GM12864 (cell line): ENCODE measurements around the gene SLC17A3.

ENCODE experiments used
- DNase-seq: peaks from one replicate; pipeline ENCODE4 v3.0.0-alpha.2; 2011; ENCODE audit warnings: low read depth
- H3K4me3 ChIP-seq: 2 replicates; pipeline ENCODE4 v1.5.1; 2011; ENCODE audit warnings: mild to moderate bottlenecking, low read depth, low read length, control low read depth
- TF ChIP-seq, protein P1 (sequence below): IDR thresholded peaks from 2 replicates; pipeline ENCODE4 v1.5.1; 2011; ENCODE audit warnings: low read depth, mild to moderate bottlenecking, moderate library complexity, low read length, control low read depth, inconsistent platforms; ENCODE audit errors: missing control alignments

SLC17A3 gene, protein sequence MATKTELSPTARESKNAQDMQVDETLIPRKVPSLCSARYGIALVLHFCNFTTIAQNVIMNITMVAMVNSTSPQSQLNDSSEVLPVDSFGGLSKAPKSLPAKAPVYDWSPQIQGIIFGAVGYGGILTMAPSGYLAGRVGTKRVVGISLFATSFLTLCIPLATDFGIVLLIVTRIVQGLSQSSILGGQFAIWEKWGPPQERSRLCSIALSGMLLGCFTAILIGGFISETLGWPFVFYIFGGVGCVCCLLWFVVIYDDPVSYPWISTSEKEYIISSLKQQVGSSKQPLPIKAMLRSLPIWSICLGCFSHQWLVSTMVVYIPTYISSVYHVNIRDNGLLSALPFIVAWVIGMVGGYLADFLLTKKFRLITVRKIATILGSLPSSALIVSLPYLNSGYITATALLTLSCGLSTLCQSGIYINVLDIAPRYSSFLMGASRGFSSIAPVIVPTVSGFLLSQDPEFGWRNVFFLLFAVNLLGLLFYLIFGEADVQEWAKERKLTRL

DNA sequence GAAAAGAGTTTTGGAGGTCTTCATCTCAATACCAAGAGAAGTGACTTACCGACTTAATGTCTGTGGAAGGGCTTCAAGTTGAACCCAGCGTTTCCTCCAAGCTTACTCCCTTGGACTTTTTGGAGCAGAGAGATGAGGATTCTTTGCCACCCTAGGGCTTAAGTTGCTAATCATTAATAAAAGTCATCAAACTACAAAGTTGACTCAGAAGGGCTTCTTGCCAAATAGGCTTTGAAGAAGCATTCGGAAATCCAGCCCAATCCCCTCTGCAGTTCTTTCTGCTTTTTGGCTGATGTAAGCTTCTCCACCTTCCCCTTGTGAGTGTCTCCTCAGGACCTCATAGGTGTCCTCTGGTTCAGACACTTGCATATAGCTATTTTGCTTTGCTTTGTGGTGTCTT lies at the start of gene SLC17A3:
Gene SLC17A3, minus strand, starts transcription at position 126 of the 400 bp plus-strand sequence. CDS start 5,856 bp downstream, outside the sequence.
- DNase-seq, result no peak
- TF ChIP-seq, protein P1, sequence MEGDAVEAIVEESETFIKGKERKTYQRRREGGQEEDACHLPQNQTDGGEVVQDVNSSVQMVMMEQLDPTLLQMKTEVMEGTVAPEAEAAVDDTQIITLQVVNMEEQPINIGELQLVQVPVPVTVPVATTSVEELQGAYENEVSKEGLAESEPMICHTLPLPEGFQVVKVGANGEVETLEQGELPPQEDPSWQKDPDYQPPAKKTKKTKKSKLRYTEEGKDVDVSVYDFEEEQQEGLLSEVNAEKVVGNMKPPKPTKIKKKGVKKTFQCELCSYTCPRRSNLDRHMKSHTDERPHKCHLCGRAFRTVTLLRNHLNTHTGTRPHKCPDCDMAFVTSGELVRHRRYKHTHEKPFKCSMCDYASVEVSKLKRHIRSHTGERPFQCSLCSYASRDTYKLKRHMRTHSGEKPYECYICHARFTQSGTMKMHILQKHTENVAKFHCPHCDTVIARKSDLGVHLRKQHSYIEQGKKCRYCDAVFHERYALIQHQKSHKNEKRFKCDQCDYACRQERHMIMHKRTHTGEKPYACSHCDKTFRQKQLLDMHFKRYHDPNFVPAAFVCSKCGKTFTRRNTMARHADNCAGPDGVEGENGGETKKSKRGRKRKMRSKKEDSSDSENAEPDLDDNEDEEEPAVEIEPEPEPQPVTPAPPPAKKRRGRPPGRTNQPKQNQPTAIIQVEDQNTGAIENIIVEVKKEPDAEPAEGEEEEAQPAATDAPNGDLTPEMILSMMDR, result no peak
- no peak within 1 kb of the TSS for H3K4me3 ChIP-seq

DNA sequence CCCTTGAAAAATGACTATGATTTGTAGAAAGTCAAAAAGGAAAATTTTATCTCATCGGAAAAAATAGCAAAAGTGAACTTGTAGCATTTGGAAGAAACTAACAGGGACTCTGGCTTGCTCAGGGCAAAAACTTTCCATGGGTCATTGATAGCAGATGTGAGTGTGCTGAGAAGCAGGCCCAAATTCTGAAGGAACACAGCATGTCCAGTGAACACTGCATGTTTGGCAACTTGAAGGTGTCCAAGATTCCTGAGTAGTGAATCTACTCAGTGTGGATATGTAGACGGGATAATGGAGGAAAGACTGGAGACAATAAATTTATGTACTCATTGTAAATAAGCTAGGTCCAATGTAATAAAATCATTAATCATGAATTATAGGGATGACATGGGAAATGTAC lies 48.3 kb upstream of the SLC17A3 start:
- H3K4me3 ChIP-seq, result no peak overlapping the region
- TF ChIP-seq, protein P1, result no peak
- DNase-seq, result no peak

DNA sequence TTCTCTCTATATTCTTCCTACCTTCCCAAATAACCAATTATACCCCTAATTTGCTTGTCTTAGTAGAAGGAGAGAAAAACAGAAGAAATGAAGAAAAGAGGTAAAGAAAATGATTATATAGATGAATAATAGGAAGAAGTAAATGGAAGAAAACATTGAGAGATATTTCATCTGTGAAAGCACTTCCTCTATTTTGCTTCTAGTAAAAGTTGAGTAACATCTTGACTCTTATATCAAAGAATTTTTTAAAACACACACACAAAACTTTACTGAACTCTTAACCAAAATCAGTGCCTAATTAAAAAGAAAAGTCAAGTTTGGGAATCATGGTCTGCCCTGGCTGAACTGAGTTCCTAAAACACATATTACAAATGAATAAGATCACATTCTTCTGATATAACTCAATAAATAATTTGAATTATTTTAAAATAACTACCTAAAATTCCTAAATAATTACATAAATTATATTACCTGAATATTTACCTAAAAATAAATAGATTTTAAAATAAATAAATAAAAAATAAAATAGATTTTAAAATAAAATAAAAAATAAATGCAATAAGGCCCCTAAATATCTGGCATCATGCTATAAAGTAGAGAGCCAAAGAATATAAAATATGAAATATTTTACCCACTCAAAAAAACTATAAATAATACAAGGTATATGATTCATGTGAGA lies 47.6 kb upstream of the SLC17A3 start:
- DNase-seq, result no peak
- H3K4me3 ChIP-seq, result no peak overlapping the region
- TF ChIP-seq, protein P1, result no peak

DNA sequence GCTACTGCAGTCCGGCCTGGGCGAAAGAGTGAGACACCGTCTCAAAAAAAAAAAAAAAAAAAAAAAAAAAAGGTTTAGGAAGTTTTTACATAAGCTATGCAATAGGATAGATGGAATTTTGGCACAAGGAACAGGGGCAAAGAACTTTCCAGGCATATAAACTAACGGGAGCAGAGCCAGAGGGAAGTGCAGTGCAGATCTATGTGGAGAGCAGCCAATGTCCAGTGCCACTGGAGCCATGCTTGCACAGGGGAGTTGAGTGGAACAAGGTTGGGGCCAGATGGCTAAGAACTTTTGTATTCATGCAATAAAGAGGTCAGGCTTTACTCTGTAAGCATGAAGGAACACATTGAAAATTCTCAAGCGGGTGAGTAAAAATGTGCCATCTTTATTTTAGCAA lies 45.6 kb upstream of the SLC17A3 start:
- H3K4me3 ChIP-seq, result no peak overlapping the region
- TF ChIP-seq, protein P1, result no peak
- DNase-seq, result no peak

DNA sequence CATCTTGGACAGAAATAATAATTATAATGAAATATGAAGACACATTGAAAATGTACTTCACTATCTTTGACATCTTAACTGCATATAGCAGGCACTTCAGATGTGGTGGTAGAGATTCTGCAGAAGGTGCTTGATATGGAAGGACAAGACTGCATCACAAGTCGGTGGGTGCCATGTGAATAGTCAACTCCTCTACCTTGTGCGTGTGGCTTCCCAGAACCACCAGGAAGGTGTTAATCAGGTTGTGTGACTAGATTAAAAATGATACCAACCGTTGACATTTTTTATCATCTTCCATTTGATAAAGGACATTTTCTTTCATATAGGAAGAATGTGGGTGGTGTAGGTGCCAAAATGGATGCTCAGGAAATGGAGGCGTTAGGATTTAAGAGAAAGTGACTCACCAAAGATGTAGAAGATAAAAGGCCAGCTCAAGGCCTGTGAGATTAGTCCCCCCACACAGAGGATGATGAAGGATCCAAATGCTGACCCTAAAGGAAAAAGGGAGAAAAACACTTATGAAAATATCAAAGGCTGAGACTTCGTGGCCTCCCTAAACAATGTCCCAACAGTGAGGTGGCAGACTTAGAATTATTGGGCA lies 44.1 kb upstream of the SLC17A3 start:
- TF ChIP-seq, protein P1, result no peak
- DNase-seq, result no peak

DNA sequence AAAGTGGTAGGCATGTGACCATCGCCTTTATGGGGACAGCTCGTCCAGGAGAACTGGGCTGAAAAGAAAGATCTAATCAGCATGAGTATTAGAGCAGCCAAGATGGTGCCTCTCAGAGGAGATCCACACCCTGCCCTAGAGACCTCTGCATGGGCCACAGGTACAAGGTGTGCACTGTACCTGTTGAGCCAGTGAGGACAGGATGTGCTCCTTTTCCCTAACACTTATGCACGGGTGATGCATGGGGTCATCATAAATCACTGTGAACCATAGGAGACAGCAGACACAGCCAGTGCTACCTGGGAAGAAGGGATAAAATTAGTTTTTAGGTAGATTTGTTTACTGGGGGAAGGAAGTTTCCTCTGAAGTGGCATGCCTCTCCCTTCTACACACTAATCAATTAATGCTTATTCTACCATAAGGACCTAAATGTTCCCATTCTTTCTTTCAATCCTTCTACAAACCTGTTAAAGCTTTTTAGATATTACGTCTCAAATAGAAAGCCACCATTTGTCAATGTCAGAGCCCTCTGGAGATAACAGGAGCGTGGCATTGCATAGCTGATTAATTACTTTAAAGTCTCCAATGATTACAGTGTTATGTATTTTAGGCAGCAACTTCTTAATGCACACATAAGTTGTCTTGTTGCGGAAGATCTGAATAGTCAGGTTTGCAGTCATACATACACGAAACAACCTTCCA lies 42.9 kb upstream of the SLC17A3 start:
- no peak for DNase-seq
- H3K4me3 ChIP-seq, result no peak overlapping the region
- TF ChIP-seq, protein P1, result no peak

More for the DNA sequence above, 44.1 kb upstream of the SLC17A3 start:
- no peak overlapping the region for H3K4me3 ChIP-seq
